Measurements from ENCODE around the gene BCAS4.

BCAS4 gene

DNA sequence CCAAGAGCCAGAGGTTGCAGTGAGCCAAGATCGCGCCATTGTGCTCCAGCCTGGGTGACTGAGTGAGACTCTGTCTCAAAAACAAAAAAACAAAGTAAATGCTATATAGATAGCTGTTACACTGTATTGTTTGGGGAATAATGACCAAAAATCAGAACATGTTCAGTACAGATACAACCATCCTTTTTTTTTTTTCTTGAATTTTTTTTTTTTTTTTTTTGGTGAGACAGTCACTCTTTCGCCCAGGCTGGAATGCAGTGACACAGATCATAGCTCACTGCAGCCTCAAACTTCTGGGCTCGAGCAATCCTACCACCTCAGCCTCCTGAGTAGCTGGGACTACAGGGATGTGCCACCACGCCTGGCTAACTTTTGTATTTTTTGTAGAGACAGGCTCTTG lies 63.7 kb downstream of the BCAS4 start:
- no peak for DNase-seq

DNA sequence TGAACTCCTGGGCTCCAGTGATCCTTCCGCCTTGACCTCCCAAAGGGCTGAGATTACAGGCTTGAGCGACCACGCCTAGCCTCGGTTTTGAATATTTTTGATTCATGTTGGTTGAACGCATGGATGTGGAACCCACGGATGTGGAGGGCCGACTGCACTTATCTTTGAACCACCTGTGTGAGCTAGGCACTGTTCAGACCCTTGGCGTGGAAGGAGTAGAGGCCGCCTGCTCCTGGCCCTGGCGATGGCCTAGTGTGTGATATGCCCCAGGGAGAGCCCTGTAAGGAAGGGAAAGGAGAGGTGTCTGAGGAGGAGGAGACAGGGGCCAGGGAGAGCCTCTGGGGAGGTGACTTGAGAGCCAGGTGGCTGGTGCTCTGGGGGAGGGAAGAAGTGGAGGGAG lies 64.3 kb downstream of the BCAS4 start:
- no peak for DNase-seq

DNA sequence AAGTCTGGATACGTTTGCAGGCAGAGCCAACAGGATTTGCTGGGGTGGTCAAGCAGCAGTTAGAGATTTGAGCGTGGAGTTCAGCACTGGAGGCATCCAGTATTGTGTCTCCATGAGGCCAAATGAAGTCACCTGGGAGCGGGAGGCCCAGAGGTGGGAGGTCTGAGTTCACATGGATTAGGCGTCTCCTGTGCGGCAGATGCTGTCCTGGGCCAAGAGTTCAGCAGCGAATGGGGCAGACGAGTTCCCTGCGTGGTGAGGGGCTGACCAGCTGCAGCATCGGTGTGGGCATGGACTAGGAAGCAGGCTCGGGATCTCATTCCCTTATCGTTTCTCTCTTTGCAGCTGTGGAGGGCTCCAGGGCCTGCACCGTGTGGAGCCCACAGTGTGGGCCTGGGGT lies 66.2 kb downstream of the BCAS4 start:
- no peak for DNase-seq

DNA sequence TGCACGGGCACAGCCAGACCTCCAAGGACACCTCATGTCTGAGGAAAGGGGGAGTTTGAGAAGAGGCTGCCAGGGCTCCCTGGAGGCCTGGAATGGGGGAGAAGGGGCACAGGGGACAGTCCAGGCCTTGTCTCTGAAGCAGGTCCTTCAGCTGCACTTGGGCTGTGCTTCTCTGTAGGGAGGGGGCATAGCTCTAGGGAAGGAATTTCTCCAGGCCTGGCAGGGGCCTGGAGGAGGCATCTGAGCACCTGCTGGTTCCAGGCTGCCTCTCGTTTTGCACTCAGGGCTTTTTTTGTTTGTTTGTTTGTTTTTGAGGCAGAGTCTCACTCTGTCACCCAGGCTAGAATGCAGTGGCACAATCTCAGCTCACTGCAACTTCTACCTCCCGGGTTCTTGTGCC lies 67.7 kb downstream of the BCAS4 start:
- DNase-seq = no peak

DNA sequence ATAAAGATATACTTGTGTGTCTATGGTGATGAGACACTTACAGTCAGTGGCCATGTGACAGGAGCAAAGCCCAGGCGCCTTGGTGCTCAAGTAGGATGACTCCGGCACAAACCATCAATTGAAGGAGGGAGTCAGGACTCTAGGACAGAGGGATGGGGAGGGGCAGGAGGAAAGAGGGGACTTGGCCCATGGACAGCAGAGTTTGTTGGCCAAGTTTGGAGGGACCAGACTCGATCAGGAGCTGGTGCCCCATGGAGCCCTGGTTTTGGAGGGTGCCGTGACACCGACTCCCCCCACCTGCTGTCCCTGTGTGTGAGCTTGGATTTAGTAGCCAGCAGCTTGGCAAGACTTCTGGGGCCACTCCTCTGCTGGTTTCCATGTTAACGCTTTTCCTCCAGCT lies 70.3 kb downstream of the BCAS4 start:
- no peak for DNase-seq

DNA sequence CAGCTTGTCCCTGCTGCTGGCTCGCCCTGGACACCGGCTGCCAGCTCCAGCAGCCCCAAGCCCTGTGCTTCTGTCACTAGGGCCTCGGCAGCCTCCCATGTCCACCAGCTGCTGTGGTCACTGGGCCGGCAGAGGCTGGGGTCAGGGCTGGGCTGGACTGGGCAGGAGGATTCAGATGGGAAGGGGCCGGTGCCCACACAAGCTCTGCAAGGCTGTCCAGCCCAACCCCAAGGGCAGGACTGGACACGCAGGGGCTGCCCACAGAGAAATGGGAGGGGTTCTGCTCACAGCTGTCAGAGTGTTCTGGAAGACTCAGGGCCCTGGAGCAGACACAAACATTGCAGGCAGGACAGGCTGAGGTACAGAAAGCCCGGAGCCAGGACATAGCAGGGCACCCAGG lies 70.7 kb downstream of the BCAS4 start:
- DNase-seq = no peak

DNA sequence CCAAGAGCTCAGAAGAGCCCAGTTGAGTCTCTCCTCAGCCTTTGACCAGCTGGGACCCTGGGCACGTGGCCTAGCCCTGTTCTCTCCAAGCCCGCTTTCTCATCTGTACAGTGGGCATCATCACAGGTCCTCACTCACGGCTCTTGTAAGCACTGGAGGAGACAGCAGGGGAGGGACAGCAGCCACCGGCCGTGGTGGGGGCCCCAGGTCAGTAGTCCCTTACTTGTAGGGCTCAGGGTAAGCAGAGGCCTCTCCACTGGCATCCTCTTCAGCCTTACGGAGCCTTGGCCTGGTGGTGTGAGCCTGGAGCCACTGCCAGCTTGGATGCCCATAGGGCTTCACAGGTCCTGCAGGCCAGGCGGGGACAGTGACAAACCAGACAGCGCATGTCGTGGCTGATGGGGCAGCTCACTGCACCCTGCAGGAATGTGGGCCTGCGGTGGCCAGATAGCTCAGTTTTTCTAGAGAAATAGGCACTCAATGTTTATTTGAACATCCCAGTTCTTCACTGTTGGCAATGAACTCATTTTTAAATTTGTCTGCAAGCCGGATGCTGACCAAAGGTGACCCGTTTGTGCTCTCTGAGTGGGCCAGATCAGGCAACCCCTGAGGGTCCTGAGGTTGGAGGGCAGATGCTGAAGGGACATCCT lies 71.3 kb downstream of the BCAS4 start:
- DNase-seq = no peak

DNA sequence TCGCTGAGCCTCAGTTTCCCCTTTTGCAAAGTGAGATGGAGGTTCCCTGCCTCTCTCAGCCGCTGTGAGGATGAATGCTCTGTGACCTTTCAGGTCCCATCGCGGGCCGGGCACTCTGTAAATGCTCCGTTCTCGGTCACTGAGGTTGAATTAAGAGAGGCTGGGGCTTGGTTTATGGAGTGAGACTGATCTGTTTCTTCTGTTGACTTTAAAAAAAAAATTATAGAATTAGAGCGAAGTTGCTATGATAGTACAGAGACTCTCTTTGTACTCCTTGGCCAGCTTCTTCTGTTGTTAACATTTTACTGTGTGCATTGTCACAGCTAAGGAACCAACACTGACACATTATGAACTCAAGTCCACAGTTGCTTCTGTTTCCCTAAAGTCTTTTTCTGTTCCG lies 72.0 kb downstream of the BCAS4 start:
- no peak for DNase-seq

DNA sequence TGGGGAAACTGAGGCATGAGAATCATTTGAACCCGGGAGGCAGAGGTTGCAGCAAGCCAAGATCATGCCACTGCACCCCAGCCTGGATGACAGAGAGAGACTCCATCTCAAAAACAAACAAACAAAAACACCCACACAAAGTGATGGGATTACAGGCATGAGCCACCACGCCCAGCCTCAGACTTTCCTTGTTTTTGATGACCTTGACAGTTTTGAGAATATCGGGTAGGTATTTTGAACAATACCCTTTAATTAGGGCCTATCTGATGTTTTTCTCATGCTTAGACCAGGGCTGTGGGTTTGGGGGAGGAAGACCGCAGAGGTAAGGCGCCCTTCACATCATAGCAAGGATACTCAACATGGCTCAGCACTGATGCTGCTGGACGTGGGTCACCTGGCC lies 72.9 kb downstream of the BCAS4 start:
- DNase-seq = no peak

DNA sequence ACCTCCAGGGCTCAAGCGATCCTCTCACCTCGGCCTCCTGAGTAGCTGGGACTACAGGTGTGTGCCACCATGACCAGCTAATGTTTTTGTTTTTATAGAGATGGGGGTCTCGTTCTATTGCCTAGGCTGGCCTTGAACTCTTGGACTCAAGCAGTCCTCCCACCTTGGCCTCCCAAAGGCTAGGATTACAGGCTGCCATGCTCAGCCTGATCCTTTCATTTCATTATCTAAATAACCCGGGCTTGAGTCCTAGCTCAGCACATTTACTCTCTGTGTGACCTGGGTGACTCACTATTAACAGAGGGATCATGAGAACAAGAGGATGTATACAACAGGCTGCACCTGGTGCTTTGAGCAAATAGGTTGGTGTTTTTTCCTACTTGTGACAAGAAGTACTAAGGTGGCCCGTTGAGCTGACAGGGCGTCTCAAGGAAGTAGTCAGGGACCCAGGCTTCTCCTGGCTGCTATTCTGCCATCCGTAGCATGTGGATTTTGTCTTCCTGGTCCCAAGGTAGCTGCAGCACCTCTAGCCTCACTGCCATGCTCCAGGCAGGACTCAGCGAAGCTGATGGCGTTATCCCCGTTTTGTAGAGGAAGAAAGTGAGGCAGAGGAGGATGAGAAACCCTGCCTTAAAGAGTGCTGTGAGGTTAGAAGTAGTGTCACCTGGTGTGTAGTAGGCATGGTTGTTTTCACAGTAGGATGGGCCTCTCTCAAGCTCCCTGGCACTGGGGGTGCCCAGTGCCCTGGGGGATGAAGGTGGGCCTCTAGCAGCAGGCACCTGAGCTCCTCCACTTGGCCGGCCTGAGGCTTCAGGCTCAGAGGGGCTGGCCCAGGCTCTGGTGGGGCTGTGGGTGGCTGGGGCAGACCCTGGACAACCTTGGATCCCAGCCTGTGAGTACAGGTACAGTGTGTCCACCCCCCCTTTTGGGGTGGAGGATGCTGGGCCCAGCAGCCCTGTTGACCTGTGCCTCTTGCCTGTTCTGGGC lies 73.9 kb downstream of the BCAS4 start:
- DNase-seq = no peak

DNA sequence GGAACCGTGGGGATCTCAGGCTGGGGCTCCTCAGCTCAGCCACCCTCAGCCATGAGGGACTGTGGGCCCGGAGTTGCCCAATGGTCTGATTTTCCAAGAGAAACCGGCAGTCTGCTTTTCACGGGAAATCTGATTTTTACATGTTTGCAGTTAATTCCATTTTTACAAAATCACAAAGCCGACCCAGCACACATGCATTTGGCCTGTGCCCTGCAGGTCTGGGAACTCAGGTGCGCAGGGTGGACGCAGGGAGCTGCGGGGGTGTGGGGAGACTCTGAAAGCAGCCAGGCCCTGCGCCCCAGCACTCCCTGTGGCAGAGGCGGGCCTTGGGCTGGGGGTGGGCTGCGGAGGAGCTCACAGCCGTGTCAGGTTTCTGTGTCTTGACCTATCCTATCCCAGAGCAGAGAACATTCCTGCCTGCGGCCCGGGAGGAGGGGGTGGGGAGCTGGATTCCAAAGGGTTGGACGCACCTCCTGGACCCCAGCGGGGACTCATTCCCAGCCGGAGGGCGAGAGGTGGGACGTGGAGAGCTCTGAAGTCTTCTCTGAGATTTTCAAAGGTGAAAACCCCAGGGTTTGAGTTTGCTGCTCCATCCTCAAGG lies 75.8 kb downstream of the BCAS4 start:
- DNase-seq = no peak

DNA sequence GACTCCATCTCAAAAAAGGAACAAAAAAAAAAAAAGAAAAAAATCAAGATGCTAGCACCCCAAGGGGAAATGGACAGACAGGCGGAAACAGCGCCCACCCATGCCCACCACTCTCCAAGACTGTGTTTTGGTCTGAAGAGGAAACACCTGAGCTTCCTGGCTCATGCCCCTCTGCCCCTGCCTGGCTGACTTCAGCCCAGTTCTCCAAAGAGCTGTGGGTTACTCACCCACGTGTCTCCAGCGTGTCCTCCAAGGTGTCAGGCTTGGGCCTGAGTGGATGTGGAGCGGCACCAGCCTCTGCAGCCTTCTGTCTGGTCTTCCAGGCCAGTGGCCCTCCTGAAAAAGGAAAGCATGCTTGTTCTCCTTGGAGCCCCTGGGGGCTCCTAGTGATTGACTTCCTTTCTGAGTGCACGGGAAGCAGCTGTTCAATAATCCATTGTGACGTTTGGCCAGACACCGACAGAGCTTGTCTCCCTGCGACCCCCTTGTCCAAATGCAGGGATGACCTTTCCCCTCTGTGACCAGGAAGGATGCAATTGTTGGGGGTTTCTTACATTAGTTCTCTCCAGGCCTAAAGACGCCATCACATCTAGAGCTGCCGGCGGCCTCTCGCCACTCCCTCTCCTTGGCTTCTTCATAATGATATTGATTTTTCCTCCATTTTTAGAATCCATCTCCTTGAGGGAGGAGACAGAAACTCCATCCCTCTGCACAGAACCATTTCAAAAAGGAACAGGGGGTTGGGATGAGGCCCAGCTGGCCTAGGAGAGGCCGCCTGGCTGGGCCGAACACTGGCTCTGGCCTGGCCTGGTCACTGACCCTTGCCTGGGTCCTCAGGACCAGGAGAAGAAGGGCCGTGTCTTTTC lies 77.9 kb downstream of the BCAS4 start:
- DNase-seq = no peak

DNA sequence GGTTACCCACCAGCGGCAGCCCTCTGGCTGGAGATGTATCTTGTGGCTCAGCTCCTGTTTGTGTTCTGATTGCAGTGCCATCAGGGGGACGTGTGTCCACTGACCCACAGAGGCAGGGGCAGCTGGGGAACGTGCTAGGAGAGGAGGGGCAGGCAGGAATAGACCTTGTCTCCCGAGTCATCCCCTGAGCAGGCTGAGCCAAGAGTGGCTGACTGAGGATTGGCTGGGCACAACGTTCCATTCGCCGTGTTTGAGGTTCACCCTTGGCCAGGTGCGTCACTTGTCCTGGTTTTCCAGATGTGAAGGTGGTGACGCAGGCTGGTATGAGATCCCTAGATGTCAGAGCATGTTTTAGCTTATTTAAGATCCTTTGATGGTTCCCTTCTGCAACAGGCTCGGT lies 78.7 kb downstream of the BCAS4 start:
- no peak for DNase-seq

DNA sequence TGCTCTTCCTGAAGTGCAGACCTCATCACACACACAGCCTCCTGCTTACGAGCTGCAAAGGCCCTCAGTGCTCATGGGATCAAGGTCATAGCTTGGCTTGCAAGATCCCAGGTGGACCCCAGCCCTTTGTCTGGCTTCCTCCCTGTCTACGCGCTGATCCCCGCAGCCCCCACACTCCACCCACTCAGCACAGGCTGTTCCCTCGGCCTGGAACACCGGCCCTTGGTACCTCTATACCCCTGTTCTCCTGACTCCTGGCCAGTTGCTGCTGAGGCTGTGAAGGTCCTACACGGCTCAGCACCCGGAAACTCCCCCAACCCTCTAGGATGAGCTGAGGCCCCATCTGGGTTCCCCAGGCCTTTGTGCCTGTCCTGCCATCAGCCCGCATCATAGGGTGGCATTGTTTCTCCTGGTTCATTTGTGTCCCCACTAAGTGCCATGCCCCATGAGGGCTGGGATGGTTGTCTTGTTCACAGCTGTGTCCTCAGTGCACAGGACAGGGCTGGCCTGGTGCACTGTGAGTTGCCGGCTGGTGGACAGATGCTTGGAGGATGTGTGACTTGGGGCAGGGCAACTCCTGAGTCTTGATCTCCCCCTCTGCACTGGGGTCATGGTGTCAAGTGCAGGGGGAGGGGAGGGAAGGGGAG lies 79.4 kb downstream of the BCAS4 start:
- DNase-seq = no peak

DNA sequence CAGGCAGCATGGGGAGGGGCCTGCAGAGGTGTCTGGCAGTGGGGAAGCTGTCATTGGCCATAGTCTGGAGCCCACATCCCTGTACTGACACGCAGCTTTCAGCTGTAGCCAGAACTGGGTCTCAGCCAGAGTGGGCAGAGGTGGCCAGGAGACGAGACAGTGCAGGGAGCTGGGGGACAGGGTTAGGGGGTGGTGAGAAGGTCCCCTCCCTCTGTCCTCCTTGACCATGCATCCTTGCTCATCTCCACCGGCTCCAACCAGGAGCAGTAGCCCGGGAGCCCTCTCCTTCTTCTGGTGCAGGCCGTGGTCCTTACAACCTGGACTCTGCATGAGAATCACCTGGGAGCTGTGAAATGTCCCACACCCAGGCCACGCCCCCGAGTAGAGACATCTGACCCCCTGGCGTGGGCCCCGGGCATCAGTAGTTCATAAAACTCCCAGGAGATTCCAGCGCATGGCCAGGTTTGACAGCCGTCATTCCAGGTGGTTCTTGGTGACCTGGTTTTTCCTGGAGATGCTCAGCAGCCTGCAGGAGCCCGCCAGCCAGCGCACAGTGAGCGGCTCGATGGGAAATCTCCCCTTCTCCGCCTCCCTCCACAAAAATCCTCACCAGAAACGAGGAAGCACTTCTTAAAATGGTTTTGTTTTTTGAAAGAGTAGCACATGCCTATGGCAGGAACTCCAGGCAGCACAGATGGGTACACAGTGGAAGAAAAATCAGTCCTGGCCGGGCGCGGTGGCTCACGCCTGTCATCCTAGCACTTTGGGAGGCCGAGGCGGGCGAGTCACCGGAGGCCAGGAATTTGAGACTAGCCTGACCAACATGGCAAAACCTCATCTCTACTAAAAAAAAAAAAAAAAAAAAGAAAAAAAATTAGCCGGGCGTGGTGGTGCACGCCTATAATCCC lies 80.2 kb downstream of the BCAS4 start:
- no peak for DNase-seq

DNA sequence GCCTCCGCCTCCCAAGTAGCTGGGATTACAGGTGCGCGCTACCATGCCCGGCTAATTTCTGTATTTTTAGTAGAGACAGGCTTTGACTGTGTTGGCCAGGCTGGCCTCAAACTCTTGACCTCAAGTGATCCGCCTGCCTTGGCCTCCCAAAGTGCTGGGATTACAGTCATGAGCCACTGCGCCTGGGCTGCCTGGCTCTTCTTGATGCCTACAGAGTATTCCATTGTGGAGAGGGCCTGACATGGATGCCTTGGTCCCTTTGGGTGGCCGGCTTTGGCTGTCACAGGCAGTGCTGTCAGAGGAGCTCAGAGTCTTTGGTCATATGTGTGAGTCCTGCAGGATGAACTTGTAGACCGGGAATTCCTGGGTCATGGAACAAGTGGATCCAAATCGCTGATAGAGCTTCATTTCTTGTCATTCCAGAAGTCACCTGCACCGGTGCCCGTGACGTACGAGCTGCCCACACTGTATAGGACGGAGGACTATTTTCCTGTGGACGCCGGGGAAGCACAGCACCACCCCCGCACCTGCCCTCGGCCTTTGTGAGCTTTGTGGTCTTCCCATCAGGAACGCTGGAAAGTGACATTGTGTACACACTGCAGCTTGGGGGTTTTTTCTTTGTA lies 81.3 kb downstream of the BCAS4 start:
- no peak for DNase-seq

DNA sequence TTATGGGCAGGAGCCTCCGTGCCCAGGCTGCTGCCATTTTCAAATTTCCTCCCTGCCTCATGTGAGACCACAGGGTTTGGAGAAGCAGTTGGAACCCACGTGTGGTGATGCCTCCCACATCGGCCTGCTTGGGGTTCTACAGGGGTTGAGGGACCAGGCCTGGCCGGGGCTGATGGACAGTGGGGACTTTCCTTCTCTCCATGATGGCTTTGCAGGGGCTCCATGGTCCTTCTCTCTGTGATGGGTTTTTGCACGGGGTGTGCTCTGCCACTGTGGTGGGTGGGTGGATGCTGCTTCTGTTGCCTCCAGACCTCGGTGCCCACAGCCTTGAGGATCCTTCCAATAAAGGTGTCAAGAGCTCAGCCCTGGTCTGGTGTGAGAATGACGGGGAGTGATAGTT lies 82.0 kb downstream of the BCAS4 start:
- no peak for DNase-seq

DNA sequence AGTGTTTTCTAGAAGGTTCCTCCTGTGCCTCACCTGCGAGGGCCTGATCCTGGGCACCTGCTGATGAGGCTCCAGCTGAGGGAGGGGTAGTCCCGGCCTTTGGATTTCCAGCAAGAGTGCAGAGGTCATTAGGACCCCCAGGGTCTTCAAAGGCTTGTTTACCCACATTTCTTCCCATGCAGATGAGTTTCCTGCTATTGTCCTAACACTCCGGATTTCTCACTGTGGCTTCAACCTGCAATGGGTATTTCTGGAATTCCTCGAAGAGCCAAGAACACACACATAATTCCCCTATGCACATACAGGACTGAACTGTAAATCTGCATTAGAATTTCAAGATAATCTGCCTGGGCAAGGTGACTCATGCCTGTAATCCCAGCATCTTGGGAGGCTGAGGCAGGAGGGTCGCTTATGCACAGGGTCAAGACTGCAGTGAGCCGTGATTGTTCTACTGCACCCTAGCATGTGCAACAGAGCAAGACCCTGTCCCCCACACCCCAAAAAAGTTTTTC lies 82.4 kb downstream of the BCAS4 start:
- DNase-seq = no peak

DNA sequence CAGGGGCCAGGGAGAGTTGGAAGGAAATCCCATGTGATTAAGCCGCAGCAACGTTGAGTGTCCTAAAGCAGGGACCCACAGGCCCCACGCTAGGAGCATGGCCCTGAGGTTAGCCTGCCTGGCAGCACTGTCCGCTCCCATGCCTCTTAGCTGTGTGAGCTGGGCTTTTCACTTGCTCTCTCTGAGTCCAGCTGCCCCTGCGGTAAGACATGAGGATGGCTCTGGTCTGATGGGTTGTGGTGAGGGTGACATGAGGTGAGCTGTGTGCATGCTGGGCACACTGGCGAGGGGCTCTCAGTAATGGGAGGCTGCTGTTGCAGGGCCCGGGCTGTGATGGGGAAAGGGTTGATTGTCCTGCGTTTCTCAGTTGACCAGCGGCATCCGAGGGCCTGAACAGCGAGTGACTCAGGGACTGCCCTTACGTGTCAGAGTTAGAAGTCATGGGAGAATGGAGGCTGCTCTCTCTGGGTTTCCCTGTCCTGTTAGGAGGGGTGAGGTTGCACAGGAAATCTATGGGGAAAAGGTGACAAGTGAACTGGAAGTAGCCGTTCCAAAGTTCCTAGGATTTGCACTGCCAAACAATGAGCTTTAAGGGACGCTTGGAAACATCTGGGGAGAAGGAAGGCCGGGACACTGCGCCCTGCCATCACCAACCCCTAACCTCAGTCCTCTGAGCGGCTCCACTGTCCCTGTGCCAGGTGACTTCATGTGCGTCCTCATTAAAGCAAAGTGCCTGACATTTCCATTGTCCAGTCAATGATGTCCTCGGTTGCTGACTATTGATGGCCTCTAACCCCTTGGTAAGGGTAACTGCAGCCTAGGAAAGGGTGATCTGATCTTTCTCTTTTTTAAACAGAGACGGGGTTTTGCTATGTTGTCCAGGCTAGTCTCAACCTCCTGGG lies 85.0 kb downstream of the BCAS4 start:
- DNase-seq = no peak
